ENCODE measurements around the gene LTBR.

LTBR gene

DNA sequence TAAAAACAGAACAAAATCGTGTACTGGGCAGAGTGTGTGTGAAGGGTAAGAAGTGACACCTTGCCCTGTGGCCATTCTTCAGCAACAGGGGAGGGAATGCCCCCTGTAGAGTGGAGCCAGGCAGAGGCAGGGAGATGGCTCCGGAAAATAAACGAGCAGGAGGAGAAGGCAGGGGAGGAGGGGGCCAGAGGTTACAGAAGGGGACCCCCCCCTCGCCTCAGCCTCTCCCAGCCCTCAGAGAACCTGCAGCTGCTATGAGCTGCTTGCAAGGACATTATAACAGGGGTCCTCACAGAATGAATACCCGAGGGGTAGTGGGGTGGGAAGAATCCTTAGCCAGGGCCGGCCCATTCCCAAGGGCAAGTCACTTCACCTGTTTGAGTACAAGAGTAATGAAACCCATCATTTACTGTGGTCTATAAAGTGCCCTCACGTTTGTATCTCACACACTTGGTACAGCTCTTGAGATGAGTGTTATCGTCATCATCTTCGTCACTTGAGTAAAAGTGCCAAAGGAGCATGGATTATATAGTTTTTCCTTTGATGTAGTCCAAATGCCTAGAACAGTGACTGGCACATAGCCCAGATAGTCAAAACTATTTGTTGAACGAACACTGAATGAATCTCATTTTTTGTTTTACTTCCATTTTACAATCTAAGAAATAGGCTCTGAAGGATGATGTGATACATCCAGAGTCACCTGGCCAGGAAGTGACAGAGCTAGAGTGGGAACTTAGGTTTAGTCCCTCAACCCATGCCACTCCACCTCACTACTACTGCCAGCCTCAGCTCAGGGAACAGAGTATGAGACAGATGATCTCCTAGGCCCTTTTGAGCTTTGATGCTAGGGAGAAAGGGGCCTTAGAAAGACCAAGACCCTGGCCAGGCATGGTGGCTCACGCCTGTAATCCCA lies 23.1 kb upstream of the LTBR start:
- Histone ChIP-seq H3K79me2 (ENCODE audit: insufficient read depth, low read length) (no peaks in the 10 kb centered on the region), H2AFZ (ENCODE audit: low read depth, low read length, severe bottlenecking) (no peak overlapping the region), H3K36me3 (ENCODE audit: low read length) (no peaks in the 10 kb centered on the region), H3K9ac (ENCODE audit: low read length) (no peak overlapping the region), H3K27me3 (ENCODE audit: low read length) (no peaks in the 10 kb centered on the region), H3K9me2 (replicated peaks; ENCODE audit: insufficient read depth, low read length) (no peaks in the 10 kb centered on the region), H3K4me2 (ENCODE audit: low read depth, low read length, poor library complexity, severe bottlenecking) (no peak overlapping the region), H3K27ac (ENCODE audit: low read depth, low read length) (no peak overlapping the region), H4K20me1 (ENCODE audit: low read depth, low read length) (no peaks in the 10 kb centered on the region), H3K4me3 (ENCODE audit: insufficient read depth, low read length, poor library complexity, severe bottlenecking) (no peak overlapping the region), H3F3A (ENCODE audit: insufficient read depth) (no peaks in the 10 kb centered on the region), H3K9me3 (ENCODE audit: insufficient read depth, low read length) (no peaks in the 10 kb centered on the region)
- no peak for TF ChIP-seq EZH2phosphoT487 (conservative IDR thresholded peaks at IDR 0.05; ENCODE audit: low read length)
- TF ChIP-seq, protein P1, sequence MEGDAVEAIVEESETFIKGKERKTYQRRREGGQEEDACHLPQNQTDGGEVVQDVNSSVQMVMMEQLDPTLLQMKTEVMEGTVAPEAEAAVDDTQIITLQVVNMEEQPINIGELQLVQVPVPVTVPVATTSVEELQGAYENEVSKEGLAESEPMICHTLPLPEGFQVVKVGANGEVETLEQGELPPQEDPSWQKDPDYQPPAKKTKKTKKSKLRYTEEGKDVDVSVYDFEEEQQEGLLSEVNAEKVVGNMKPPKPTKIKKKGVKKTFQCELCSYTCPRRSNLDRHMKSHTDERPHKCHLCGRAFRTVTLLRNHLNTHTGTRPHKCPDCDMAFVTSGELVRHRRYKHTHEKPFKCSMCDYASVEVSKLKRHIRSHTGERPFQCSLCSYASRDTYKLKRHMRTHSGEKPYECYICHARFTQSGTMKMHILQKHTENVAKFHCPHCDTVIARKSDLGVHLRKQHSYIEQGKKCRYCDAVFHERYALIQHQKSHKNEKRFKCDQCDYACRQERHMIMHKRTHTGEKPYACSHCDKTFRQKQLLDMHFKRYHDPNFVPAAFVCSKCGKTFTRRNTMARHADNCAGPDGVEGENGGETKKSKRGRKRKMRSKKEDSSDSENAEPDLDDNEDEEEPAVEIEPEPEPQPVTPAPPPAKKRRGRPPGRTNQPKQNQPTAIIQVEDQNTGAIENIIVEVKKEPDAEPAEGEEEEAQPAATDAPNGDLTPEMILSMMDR (IDR thresholded peaks at IDR 0.05; ENCODE audit: insufficient read depth, low read length, poor library complexity, severe bottlenecking): no peak

DNA sequence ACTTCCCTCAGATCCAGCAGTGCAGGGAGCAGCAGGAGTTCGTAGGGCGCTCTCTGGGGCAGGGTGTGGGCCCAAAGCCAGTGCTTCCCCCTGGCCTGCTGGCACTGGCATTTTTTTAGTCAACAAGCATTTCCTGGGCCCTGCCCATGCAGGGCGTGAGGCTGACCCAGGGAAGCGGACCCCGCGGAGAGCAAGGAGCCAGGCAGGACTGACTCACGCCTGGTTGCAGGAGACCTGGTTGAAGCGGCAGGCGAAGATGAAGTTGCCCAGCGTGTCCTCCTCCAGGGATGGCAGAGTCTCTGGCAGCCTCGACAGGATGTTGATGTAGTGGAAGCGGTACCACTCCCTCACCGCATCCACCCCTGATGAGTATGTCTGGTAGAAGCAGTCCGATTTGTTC lies 22.1 kb upstream of the LTBR start:
- Histone ChIP-seq H2AFZ (ENCODE audit: low read depth, low read length, severe bottlenecking) (no peak overlapping the region), H3K4me3 (ENCODE audit: insufficient read depth, low read length, poor library complexity, severe bottlenecking) (no peak overlapping the region), H3K36me3 (ENCODE audit: low read length) (no peaks in the 10 kb centered on the region), H3K79me2 (ENCODE audit: insufficient read depth, low read length) (no peaks in the 10 kb centered on the region), H3K9ac (ENCODE audit: low read length) (no peak overlapping the region), H3K27ac (ENCODE audit: low read depth, low read length) (no peak overlapping the region), H3K9me2 (replicated peaks; ENCODE audit: insufficient read depth, low read length) (no peaks in the 10 kb centered on the region), H3K9me3 (ENCODE audit: insufficient read depth, low read length) (no peaks in the 10 kb centered on the region), H3K27me3 (ENCODE audit: low read length) (no peaks in the 10 kb centered on the region), H3K4me2 (ENCODE audit: low read depth, low read length, poor library complexity, severe bottlenecking) (no peak overlapping the region), H4K20me1 (ENCODE audit: low read depth, low read length) (no peaks in the 10 kb centered on the region), H3F3A (ENCODE audit: insufficient read depth) (no peaks in the 10 kb centered on the region)
- TF ChIP-seq, protein P1 (IDR thresholded peaks at IDR 0.05; ENCODE audit: insufficient read depth, low read length, poor library complexity, severe bottlenecking): no peak
- no peak for TF ChIP-seq EZH2phosphoT487 (conservative IDR thresholded peaks at IDR 0.05; ENCODE audit: low read length)

DNA sequence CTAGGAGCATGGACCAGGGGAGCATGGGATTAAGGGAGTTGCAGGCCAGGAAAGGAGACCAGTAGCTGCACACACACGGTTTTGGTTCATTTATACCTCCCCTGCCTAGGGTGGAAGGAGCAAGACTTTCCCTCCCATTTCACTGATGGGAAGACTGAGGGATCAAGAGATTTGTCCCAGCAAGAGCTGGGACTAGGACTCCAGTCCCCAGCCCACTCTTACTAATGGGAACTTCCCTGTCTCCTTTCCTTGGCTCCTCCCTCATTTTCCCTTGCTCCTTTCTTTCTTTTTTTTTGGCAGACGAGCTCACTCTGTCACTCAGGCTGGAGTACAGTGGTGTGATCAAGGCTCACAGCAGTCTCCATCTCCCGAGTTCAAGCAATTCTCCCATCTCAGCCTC lies 21.6 kb upstream of the LTBR start:
- H3K4me2 ChIP-seq (ENCODE audit: low read depth, low read length, poor library complexity, severe bottlenecking): no peak overlapping the region
- no peaks in the 10 kb centered on the region for H4K20me1 ChIP-seq (ENCODE audit: low read depth, low read length)
- no peak overlapping the region for H3K9ac ChIP-seq (ENCODE audit: low read length)
- H3K27ac ChIP-seq (ENCODE audit: low read depth, low read length): no peak overlapping the region
- TF ChIP-seq, protein P1 (IDR thresholded peaks at IDR 0.05; ENCODE audit: insufficient read depth, low read length, poor library complexity, severe bottlenecking): no peak
- TF ChIP-seq EZH2phosphoT487 (conservative IDR thresholded peaks at IDR 0.05; ENCODE audit: low read length): no peak
- H3K9me3 ChIP-seq (ENCODE audit: insufficient read depth, low read length): no peaks in the 10 kb centered on the region
- H3K4me3 ChIP-seq (ENCODE audit: insufficient read depth, low read length, poor library complexity, severe bottlenecking): no peak overlapping the region
- H3K9me2 ChIP-seq (replicated peaks; ENCODE audit: insufficient read depth, low read length): no peaks in the 10 kb centered on the region
- no peaks in the 10 kb centered on the region for H3K36me3 ChIP-seq (ENCODE audit: low read length)
- no peaks in the 10 kb centered on the region for H3F3A ChIP-seq (ENCODE audit: insufficient read depth)
- no peak overlapping the region for H2AFZ ChIP-seq (ENCODE audit: low read depth, low read length, severe bottlenecking)
- no peaks in the 10 kb centered on the region for H3K27me3 ChIP-seq (ENCODE audit: low read length)
- H3K79me2 ChIP-seq (ENCODE audit: insufficient read depth, low read length): no peaks in the 10 kb centered on the region

All from SU-DHL-6 (cell line).